GM12864 (cell line): ENCODE measurements around the gene ULBP3.
"Not testable (repeated sequence)": the region's sequence is repeated elsewhere in the genome, so short reads cannot be mapped to it uniquely, and the experiment has no call there.

Source experiments
- DNase-seq: peaks from one replicate; pipeline ENCODE4 v3.0.0-alpha.2; 2011; ENCODE audit warnings: low read depth
- H3K4me3 ChIP-seq: 2 replicates; pipeline ENCODE4 v1.5.1; 2011; ENCODE audit warnings: mild to moderate bottlenecking, low read depth, low read length, control low read depth
- CTCF ChIP-seq: IDR thresholded peaks from 2 replicates; pipeline ENCODE4 v1.5.1; 2011; ENCODE audit warnings: low read depth, mild to moderate bottlenecking, moderate library complexity, low read length, control low read depth, inconsistent platforms; ENCODE audit errors: missing control alignments

ULBP3 gene

DNA sequence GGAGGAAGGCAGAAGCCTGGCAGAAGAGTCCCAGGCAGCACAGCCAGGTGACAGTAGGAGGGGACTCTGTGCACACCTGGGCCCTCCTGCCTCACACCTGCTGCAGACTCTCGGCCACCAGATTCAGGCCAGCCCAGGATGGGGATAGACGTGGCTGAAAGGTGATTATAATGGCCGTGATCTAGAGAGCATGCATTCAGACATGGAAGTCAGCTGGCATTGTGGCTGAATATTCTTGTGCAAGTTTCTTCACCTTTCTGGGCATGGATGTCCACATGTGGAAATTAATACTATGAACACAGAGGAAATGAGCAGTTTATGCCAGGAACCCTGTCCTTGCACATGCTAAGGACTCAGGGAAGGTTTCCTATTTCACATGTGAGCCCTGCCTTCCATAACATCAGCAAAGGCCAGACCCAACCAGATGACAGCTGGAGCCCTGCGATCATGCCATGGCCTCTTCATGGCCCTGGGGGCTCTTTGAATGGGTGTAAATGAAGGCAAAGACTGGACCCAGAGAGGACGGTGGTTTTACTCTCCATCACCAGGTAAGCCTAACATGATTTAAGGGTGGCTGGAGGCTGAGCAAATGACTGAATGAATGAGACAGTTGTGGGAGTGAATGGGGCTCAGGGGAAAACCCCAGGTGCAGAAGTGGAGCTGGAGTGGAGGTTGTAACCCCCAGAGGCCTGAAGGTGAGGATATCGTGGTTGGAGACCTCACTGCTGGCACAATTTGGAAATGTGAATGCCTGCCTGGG is 40.9 kb downstream of the ULBP3 start:
- no peak for TF ChIP-seq CTCF
- no peak for DNase-seq
- no peak overlapping the region for H3K4me3 ChIP-seq

DNA sequence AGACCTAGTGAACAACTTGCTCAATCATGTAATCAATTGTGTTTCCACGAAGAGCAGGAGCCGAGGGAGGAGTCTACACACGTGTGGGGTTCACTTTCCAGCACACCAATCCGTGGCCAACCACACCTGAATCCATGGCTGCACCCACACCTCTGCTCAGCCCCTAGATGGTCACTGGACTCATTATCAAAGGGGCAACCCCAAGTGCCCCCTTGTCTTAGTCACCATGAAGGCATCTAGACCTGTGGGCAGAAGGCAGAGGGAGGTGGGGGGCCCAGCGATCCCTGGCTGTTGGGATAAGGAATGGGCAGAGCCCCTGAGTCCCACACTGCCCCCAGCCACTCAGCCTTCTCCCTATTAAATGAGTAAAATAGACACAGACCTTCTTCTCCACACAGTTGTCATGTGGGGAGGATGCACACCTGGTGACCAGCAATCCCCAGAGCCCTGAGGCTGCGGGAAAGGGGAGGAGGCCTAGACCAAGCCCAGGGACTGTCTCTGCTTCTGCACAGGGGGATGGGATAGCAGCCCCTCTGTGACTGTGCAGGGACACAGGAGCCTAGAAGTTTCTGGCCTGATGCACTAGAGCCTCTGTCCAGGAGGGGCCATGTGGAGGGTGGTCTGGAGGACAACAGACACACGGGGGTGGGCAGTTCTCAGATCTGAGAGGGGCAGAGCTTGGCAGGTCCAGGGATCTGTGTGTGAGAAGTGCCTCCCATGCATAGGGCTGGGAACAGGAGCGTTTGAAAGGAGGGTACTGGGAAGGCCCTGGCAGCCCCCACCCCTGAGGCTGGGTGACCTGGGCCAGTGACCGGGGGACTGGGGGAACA is 41.7 kb downstream of the ULBP3 start:
- no peak for TF ChIP-seq CTCF
- H3K4me3 ChIP-seq: no peak overlapping the region
- DNase-seq: no peak

GRCh38 chr6:150025201-150025917 is 43.6 kb downstream of the ULBP3 start, which contains the start of gene RAET1L:
RAET1L (minus strand) TSS chr6:150025532; CDS start chr6:150025471, 61 bp downstream.
- no peak for DNase-seq
- TF ChIP-seq CTCF: no peak
- H3K4me3 ChIP-seq: no peak within 1 kb of the TSS

DNA sequence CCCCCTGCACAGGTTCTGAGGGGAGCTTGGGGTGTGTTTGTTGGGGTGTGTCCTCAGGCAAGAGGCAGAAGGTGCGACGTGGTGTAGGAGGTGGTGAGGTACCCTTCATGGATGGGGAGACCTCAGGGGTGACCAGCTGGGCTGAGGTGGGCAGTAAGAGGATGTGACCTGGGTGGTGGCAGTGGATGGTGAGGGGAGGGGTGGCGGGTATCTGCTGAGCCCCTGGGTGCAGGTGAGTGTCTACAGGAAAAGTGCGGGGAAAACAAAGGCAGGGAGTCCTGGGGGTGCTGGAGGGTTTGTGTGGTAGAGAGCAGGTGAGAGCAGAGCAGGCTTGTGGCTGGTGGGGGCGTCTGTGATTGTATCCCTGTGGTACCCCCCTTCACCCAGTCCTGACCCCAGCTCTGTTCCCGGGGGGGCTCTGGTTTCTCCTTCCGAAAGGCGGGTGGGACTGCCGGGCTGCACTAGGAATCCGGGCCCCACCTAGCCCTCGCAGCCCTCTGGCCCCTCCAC is 44.2 kb downstream of the ULBP3 start:
- no peak for DNase-seq
- H3K4me3 ChIP-seq: no peak overlapping the region
- no peak for TF ChIP-seq CTCF

GRCh38 chr6:150024021-150024420 is 44.9 kb downstream of the ULBP3 start:
- DNase-seq, H3K4me3 ChIP-seq: not testable (repeated sequence)

DNA sequence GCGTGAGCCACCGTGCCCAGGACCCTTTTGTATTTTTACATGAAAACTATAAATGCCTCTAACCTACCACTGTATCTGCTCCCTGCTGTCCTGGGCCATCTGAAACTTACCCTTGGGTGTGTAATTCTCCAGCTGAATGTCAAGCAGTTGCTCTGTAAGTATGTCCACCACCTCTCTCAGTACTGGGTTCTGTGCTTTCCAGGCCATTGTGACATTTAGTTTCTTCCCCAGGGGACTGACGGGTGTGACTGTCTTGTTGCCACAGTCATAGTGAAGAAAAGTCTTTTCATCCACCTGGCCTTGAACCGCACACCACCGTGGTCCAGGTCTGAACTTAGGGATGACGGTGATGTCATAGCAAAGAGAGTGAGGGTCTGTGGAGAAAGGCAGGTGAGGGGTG is 47.1 kb downstream of the ULBP3 start:
- not testable (repeated sequence) for H3K4me3 ChIP-seq, DNase-seq

- no peak for DNase-seq
- no peak overlapping the region for H3K4me3 ChIP-seq
- TF ChIP-seq CTCF: no peak
Observed at GRCh38 chr6:150018846-150019580, 49.9 kb downstream of the ULBP3 start.

GRCh38 chr6:150017186-150017521 is 51.8 kb downstream of the ULBP3 start:
- not testable (repeated sequence) for H3K4me3 ChIP-seq, DNase-seq
